Pancreas (tissue), 10 donors: Measurements from ENCODE around the gene PDE6A. TPM values are rescaled to one million over a fixed set of nuclear protein-coding genes. Genes with fewer than 3 reads are reported as not detected.
A peak's percentile ranks its signal among the peaks of the same experiment; 100 is the strongest.

Experiments
- ATAC-seq, 4 donors: fragments of 200-7000 bp; cut with Tn5 transposase; one replicate each; pipeline versions ENCODE4 v1.8.0 to v1.9.1; 2020; ENCODE audit warnings: mild to moderate bottlenecking in 4 of 4, moderate library complexity in 4 of 4
- DNase-seq, 6 donors: peaks; one replicate each; pipeline ENCODE4 v3.0.0-alpha.2; 2020
- FAIRE-seq: peaks from 2 replicates; lab custom pipeline; 2012; peaks lifted over from hg19 to GRCh38; lab: Jason Lieb, UNC
- H3K27ac ChIP-seq, 4 donors: fragments of 200-600 bp; sonication (generic); 1 replicate in 3 of 4; 2 replicates in 1 of 4; pipeline versions ENCODE4 v1.5.0 to v1.8.0; 2020
- H3K27me3 ChIP-seq, 4 donors: fragments of 200-600 bp; one replicate each; pipeline ENCODE4 v1.8.0; 2021
- H3K36me3 ChIP-seq, 3 donors: fragments of 200-600 bp; sonication (generic) in 1 of 3; one replicate each; pipeline versions ENCODE4 v1.5.0 to v1.8.0; 2020 to 2021
- H3K4me1 ChIP-seq, 3 donors: fragments of 200-600 bp; one replicate each; pipeline ENCODE4 v1.8.0; 2021
- H3K4me3 ChIP-seq, 4 donors: fragments of 200-600 bp; sonication (generic) in 2 of 4; one replicate each; pipeline versions ENCODE4 v1.5.0 to v1.8.0; 2020 to 2021
- H3K9me3 ChIP-seq, 4 donors: fragments of 200-600 bp; one replicate each; pipeline ENCODE4 v1.8.0; 2021
- WGBS, 2 donors: extraction: QIAGEN DNeasy Blood & Tissue Kit; methylation state at CpG; one replicate each; pipeline ENCODE4 v1.1.7; 2013; 5-methylcytosine and 5-hydroxymethylcytosine counted together
- intact Hi-C, 3 donors: fragments of 100-400 bp; cut with DNase I; formaldehyde crosslinking; loops; one replicate each; pipeline versions ENCODE4 v1.11.1 to v1.14.2; 2022
- polyA plus RNA-seq, 2 donors: library from polyadenylated mRNA; stranded (reverse); fragments of 200-250 nt; gene quantifications; one replicate each; pipeline ENCODE4 v1.2.3, GENCODE V29; 2013
- total RNA-seq, 6 donors: library from RNA; stranded (reverse); fragmentation: NEBNext Ultra II Directional in 4 of 6; extraction: Animal tissue kit (Norgen Biotek cat#: 25700) in 4 of 6; gene quantifications; one replicate each; pipeline versions ENCODE4 v1.2.1 to v1.2.4, GENCODE V29; 2021 to 2023
- TF ChIP-seq, protein P1 (sequence below), 4 donors: fragments of 200-600 bp; sonication (generic) in 3 of 4; IDR thresholded peaks; one replicate each; pipeline versions ENCODE4 v1.5.0 to v1.8.0; 2021; ENCODE audit warnings: antibody characterized with exemption in 4 of 4
- donor health status: healthy with polysubstance abuse.
- donor health status: DM: no; HTN: no; CAD: no; lungs with moderate emphysema.
- donor health status: DM: no; HTN: no; CAD: no.
- donor health status: control.
- donor health status: control.
- donor health status: Bipolar disorder and iron deficiency.
- donor health status: DM: yes; HTN: yes; CAD: no.
- donor health status: DM: no; HTN: no; CAD: no.
- donor health status: DM: no; HTN: no; CAD: no.
- donor health status: DM: yes; HTN: yes; CAD: no.

The PDE6A gene
- total and polyA plus RNA-seq, 8 donors: not detected

DNA sequence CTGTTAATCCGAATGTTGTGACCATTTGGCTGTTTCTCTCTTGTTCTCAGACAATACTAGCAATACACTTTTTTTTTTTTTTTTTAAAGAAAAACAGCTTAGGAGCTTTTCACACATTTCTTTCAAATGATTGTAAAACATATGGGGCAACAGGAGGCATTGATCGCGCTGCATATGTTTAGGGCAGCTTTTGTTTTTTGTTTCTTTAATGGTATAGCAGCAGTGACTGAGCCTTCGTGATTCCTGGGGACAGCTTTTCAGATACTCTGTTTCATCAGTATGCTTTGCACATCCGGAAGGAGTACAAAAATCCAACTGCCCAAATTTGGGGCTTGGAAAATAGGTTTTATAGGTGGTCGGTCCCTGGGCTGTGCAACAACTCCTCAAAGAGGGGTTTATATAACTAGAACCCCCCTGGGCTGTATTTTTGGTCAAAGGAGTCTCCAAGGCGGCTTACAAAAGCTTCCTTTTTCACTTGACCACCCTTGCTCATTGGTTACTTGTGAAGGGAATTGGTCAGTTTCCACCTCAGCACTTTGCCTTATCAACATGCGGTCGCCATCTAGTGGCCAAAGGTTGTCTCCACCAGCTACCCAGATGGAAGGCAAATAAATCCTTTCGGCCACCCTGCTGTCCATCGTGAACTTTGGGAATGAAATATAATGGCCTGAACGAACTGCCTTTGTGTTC is 91.8 kb downstream of the PDE6A start:
- FAIRE-seq (no peak), DNase-seq (peak in 5 of 6 donors; percentile 53 to 80 (median 68)), ATAC-seq (peak; percentile 72 to 88 (median 82))
- no peak overlapping the region for H3K27ac ChIP-seq
- no peaks in the 10 kb centered on the region for H3K27me3 ChIP-seq
- H3K36me3 ChIP-seq: no peaks in the 10 kb centered on the region
- H3K4me3 ChIP-seq: no peak overlapping the region
- intact Hi-C loops: no loop called here
- no peaks in the 10 kb centered on the region for H3K9me3 ChIP-seq
- no peaks in the 10 kb centered on the region for H3K4me1 ChIP-seq
- TF ChIP-seq, protein P1, sequence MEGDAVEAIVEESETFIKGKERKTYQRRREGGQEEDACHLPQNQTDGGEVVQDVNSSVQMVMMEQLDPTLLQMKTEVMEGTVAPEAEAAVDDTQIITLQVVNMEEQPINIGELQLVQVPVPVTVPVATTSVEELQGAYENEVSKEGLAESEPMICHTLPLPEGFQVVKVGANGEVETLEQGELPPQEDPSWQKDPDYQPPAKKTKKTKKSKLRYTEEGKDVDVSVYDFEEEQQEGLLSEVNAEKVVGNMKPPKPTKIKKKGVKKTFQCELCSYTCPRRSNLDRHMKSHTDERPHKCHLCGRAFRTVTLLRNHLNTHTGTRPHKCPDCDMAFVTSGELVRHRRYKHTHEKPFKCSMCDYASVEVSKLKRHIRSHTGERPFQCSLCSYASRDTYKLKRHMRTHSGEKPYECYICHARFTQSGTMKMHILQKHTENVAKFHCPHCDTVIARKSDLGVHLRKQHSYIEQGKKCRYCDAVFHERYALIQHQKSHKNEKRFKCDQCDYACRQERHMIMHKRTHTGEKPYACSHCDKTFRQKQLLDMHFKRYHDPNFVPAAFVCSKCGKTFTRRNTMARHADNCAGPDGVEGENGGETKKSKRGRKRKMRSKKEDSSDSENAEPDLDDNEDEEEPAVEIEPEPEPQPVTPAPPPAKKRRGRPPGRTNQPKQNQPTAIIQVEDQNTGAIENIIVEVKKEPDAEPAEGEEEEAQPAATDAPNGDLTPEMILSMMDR (IDR thresholded peaks at IDR 0.05): peak; percentile 64 to 81 (median 70)
- WGBS, 2 donors: 39 to 42% methylated on average over 12 of the region's 12 CpGs

- Histone ChIP-seq H3K9me3 (no peaks in the 10 kb centered on the region), H3K4me3 (no peak overlapping the region), H3K36me3 (peaks cover 0 to 2% (median 0%) of the 10 kb centered on the region in 3 donors), H3K27ac (no peak overlapping the region), H3K27me3 (no peaks in the 10 kb centered on the region), H3K4me1 (no peaks in the 10 kb centered on the region)
- DNase-seq (no peak), FAIRE-seq (no peak), ATAC-seq (no peak)
- TF ChIP-seq, protein P1 (IDR thresholded peaks at IDR 0.05): no peak
- intact Hi-C loops: no loop called here
Measured at GRCh38 chr5:149851211-149851610, 93.4 kb downstream of the PDE6A start.

DNA sequence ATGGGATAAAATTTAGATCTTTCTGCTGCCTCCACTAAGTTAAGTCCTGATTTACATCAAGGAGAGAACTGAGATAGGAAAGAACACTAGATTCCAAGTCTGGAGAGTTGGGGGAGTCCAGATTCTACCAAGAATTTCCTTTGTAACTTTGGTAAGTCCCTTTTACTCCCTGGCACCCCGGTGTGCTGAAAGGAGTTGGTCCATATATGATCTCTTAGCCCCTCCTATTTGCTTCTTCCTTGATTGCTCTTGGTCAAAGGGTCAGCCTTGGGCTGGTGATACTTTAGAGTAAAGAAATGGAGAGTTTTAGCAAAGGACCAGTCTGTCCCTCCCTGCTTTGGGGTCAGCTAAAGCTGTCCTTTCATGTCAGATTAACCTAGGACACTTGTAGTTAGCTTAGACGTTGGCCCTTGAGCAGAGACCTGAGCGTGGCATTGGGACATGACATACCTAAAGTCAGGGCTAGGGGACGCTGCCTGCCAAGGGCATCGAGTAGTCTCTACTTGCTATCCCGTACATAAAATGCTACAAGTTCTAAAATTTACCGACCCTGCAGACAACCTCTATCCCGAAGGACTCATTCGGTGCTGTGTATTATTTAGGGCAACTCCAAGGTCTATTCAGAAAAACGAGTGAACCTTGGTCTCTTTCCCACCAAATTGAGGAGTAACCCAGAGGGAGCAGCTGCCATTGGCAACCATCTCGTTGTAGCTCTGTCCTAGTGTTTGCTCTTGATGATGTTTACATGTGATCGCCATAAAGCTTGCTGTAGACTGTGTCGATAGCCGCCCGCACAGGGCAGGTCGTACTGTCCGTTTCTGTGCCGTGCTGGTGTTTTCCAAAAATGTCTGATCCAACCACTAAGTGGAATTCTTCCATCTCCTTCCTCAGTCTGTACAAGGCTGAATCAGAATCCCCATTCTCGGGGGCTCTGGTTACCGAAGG is 94.4 kb downstream of the PDE6A start:
- H3K27me3 ChIP-seq: no peaks in the 10 kb centered on the region
- FAIRE-seq (no peak), DNase-seq (no peak), ATAC-seq (no peak)
- WGBS, 2 donors: 86 to 90% methylated on average over 20 of the region's 20 CpGs
- intact Hi-C loops: loop anchor here in 1 of 3 donors (10.0 kb wide), 1 partner anchor 135 kb away; no protein-coding TSS in a partner anchor
- no peaks in the 10 kb centered on the region for H3K9me3 ChIP-seq
- H3K4me1 ChIP-seq: no peaks in the 10 kb centered on the region
- no peak overlapping the region for H3K4me3 ChIP-seq
- H3K27ac ChIP-seq: no peak overlapping the region
- peaks cover 0 to 8% (median 0%) of the 10 kb centered on the region in 3 donors for H3K36me3 ChIP-seq
- TF ChIP-seq, protein P1 (IDR thresholded peaks at IDR 0.05): no peak

DNA sequence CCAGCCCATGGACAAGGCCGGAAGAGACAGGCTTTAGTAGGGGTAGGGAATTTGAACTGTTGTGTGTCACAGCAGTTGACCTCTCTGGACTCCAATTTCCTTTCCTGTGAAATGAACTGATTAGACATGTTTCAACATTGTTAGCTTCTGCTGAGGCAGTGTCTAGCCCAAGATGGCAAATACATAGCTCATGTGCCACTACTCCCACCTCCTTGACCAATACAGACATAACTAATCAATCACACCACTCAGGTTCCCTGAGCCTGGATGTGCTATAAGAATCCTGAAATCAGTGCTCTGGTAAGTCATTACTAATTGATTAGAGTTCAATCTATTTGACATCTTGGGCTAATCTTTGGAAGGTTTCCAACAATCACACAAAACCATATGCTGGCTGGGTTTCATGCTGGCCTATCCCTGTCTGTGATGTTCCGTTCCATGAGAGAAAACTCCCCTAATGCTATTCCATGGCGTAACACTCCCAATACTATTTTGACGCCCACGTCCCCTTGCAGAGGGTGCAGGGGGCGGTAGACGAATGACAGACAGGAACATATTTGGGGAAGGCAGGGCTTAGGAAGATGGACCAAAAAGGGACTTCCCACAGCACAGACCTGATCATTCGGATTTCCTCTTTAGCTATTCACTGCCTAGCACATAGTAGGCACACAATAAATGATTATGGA is 95.2 kb downstream of the PDE6A start:
- Histone ChIP-seq H3K27ac (no peak overlapping the region), H3K27me3 (no peaks in the 10 kb centered on the region), H3K4me1 (no peaks in the 10 kb centered on the region), H3K4me3 (no peak overlapping the region), H3K9me3 (no peaks in the 10 kb centered on the region), H3K36me3 (peaks cover 0 to 8% (median 0%) of the 10 kb centered on the region in 3 donors)
- TF ChIP-seq, protein P1 (IDR thresholded peaks at IDR 0.05): no peak
- DNase-seq: no peak
- intact Hi-C loops: loop anchor here in 1 of 3 donors (10.0 kb wide), 1 partner anchor 135 kb away; no protein-coding TSS in a partner anchor
- FAIRE-seq: no peak
- no peak for ATAC-seq
- 93 to 96% methylated on average over 8 of the region's 8 CpGs for WGBS, 2 donors
